Erythroblast (primary cell): ENCODE data around the gene IL17B.

Experiments used
- GATA1 ChIP-seq: IDR thresholded peaks from 2 replicates; pipeline ENCODE4 v1.6.1; 2011; ENCODE audit warnings: low read depth, mild to moderate bottlenecking, control low read depth, low read length, moderate library complexity
- POLR2A ChIP-seq: IDR thresholded peaks from 2 replicates; pipeline ENCODE4 v1.6.1; 2011; ENCODE audit warnings: mild to moderate bottlenecking, low read length

DNA sequence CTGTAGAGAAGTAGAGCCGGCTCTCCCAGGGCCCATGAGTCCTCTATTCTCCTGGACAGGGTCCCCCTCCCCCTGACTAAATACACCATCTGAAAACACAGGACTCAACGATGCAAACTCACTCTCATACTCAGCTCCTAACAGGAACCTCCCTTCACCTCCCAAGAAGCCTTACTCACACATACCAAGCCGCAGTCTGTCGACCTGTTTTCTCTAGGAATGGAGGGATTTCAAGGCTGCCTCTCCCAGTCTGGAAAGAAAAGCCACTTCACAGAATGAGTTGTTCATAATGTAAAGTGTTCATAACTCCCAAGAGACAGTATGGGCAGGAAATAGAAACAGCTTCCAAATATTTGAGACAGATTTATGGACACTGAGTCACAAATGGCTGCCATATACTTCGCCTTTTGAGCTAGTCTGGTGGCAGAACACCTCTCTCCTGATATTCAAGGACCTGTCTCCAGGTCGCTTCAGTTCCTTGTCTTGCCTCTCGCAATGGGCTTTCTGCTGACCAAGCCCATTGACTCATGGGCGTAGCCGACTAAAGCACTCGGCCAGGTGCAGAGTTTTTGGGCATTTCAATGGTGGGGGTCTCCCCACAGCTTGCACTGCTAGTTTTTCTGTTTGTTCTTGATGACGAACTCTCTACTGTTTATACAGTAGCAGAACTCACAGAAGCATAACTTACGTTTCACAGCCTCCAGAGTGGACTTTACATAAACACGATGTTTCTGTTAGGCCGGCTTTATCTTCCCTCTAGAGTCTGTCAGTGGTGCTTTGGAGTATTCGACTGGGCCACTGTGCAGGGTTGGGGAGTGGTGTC, 25.0 kb upstream of the IL17B start:
- TF ChIP-seq POLR2A = no peak
- TF ChIP-seq GATA1 = no peak
